ENCODE data around the gene MLLT10. TPM values are rescaled to one million over a fixed set of nuclear protein-coding genes. Genes with fewer than 3 reads are reported as not detected.

MLLT10 gene
- total RNA-seq, 2 donors from 2014 or later: 31.5 to 34.0 TPM

DNA sequence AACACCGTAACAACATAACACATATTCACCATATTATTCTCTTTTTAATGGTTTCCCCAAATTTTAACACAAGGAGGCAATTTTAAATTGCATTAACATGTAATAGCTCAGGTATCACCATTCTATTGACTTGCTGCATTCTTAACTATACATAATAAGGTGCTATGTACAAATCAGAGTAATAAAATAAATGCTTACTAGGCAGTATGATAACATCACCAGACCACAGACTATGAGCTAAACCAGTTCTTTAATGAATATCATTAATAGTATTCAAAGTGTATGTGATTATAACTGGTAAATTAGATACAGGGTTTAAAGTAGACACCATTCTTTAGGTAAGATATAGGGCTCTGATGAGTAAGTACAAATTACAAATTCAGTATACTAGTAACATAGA is 242.9 kb downstream of the MLLT10 start:
- intact Hi-C loops (cut with DNase I): loop anchor here in 1 of 2 donors (10.0 kb wide), 1 partner anchor 812 kb away; no protein-coding TSS in a partner anchor
- no peak for DNase-seq (ENCODE audit: low spot score)

DNA sequence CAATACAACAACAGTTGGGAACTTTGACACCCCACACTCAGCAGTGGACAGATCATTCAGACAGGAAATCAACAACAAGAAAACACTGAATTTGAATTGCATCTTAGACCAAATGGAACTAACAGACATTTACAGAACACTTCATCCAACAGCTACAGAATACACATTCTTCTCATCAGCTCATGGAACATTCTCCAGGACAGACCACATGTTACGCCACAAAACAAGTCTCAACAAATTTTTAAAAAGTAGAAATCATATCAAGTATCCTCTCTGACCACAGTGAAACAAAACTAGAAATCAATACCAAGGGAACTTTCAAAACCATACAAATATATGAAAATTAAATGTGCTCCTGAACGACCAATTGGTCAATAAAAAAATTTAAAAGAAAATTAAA is 257.2 kb downstream of the MLLT10 start:
- DNase-seq (ENCODE audit: low spot score): no peak
- intact Hi-C loops (cut with DNase I): no loop called here

Small RNAs within 50 kb of the gene (microRNA-seq; reads per million reads assigned to microRNA genes)
- 0 to 0.32 reads per million in 2 donors for gene MIR1915 (ENCODE audit: borderline microRNAs expressed in 2 of 2)

Other genes starting within 250 kb of the MLLT10 start
- gene SKIDA1, start 8.6 kb upstream of the MLLT10 start, total RNA-seq: 1 to 10 TPM in 1 of 2 donors, under 1 TPM in 1; 0.33 to 1.2 TPM

All from posterior vena cava (tissue), 2 donors.